K562 (cell line): ENCODE results near the gene VKORC1. TPM values are rescaled to one million over a fixed set of nuclear protein-coding genes. Genes with fewer than 3 reads are reported as not detected.
A peak's percentile ranks its signal among the peaks of the same experiment; 100 is the strongest.

ENCODE experiments used
- ATAC-seq: fragments of 200-7000 bp; cut with Tn5 transposase; 3 replicates; pipeline ENCODE4 v1.9.1; 2020; ENCODE audit warnings: moderate library complexity
- BruUV-seq: library from RNA; stranded (reverse); fragments of 400-500 nt; replicated peaks from 2 replicates; lab custom pipeline; 2021; lab: Mats Ljungman, UMichigan
- CTCF ChIA-PET: fragments of 300-600 bp; formaldehyde crosslinking; extraction: SDS; loops from one replicate; lab custom pipeline; 2021; ENCODE audit warnings: low intra/inter-chr PET ratio; lab: Yijun Ruan, JAX
- POLR2A ChIA-PET: fragments of 300-600, 350-650 bp; sonication (Branson Sonifier 250); formaldehyde crosslinking; extraction: SDS; loops from one replicate; lab custom pipeline; 2021; ENCODE audit warnings: antibody characterized with exemption, inconsistent platforms; lab: Yijun Ruan, JAX
- DNase-seq, 4 experiments: peaks; one replicate each; pipeline versions ENCODE4 v3.0.0 to v3.0.0-alpha.2; 2011 to 2018; ENCODE audit warnings: low spot score in 3 of 4, mixed read lengths in 3 of 4; ENCODE audit errors: extremely low read depth in 1 of 4
- FAIRE-seq: peaks from 2 replicates; lab custom pipeline; 2011; peaks lifted over from hg19 to GRCh38; lab: Jason Lieb, UNC
- H2AFZ ChIP-seq: 2 replicates; pipeline ENCODE4 v1.6.0; 2011; ENCODE audit warnings: low read depth, low read length, control low read depth, inconsistent platforms
- H3K27ac ChIP-seq: fragments of 200-600 bp; 3 replicates; pipeline ENCODE4 v1.8.0; 2011; ENCODE audit warnings: low read depth, mild to moderate bottlenecking, control low read depth, inconsistent platforms, low read length, moderate library complexity, mixed read lengths; ENCODE audit errors: extremely low read depth
- H3K27me3 ChIP-seq, 2 experiments: fragments of 300-600 bp in 1 of 2; 2 replicates in 1 of 2; 3 replicates in 1 of 2; pipeline versions ENCODE4 v1.6.0 to v1.8.0; 2011; ENCODE audit warnings: inconsistent platforms in 2 of 2, low read length in 2 of 2, mild to moderate bottlenecking in 1 of 2, mixed read lengths in 1 of 2, moderate library complexity in 1 of 2; ENCODE audit not compliant: control insufficient read depth in 2 of 2, insufficient read depth in 2 of 2
- H3K36me3 ChIP-seq: fragments of 300-600 bp; 3 replicates; pipeline ENCODE4 v1.8.0; 2011; ENCODE audit warnings: mild to moderate bottlenecking, low read length, inconsistent platforms; ENCODE audit not compliant: control insufficient read depth, insufficient read depth
- H3K4me1 ChIP-seq, 2 experiments: fragments of 200-600 bp in 1 of 2; replicated peaks in 1 of 2; 2 replicates in 1 of 2; 3 replicates in 1 of 2; pipeline versions ENCODE4 v1.5.1 to v1.8.0; 2011; ENCODE audit warnings: inconsistent platforms in 2 of 2, low read length in 2 of 2, mild to moderate bottlenecking in 1 of 2, mixed read lengths in 1 of 2, moderate library complexity in 1 of 2; ENCODE audit not compliant: control insufficient read depth in 2 of 2, insufficient read depth in 2 of 2
- H3K4me2 ChIP-seq: 2 replicates; pipeline ENCODE4 v1.6.1; 2011; ENCODE audit warnings: low read length, control low read depth, inconsistent platforms, mixed read lengths; ENCODE audit not compliant: insufficient read depth
- H3K4me3 ChIP-seq: fragments of 200-600 bp; sonication (generic), shearing (Covaris generic); 2 replicates; pipeline ENCODE4 v1.5.1; 2016; ENCODE audit warnings: control low read depth, inconsistent platforms
- H3K79me2 ChIP-seq: fragments of 200-600 bp; 3 replicates; pipeline ENCODE4 v1.8.0; 2011; ENCODE audit warnings: low read length, inconsistent platforms; ENCODE audit not compliant: control insufficient read depth, insufficient read depth
- H3K9ac ChIP-seq, 2 experiments: 2 replicates each; pipeline versions ENCODE4 v1.6.0 to v1.6.1; 2011; ENCODE audit warnings: low read depth in 2 of 2, low read length in 2 of 2, control low read depth in 1 of 2, inconsistent platforms in 1 of 2, mild to moderate bottlenecking in 1 of 2, mixed read lengths in 1 of 2; ENCODE audit not compliant: insufficient read depth in 1 of 2
- H3K9me1 ChIP-seq: one replicate; pipeline ENCODE4 v1.6.0; 2011; ENCODE audit warnings: inconsistent platforms, mild to moderate bottlenecking, low read length, moderate library complexity; ENCODE audit not compliant: control insufficient read depth, insufficient read depth
- H3K9me3 ChIP-seq: replicated peaks from 2 replicates; pipeline ENCODE4 v1.5.1; 2011; ENCODE audit warnings: low read depth, low read length, inconsistent platforms; ENCODE audit not compliant: control insufficient read depth, insufficient read depth
- H4K20me1 ChIP-seq: replicated peaks from 2 replicates; pipeline ENCODE4 v1.6.1; 2011; ENCODE audit warnings: low read length, inconsistent platforms, mixed read lengths; ENCODE audit not compliant: control insufficient read depth, insufficient read depth
- ARID1B ChIP-seq: fragments of 450-650 bp; IDR thresholded peaks from 2 replicates; pipeline ENCODE4 v1.6.1; 2016; ENCODE audit warnings: antibody characterized with exemption, mild to moderate bottlenecking, inconsistent platforms
- HDAC1 ChIP-seq, 2 experiments: fragments of 450-650 bp; IDR thresholded peaks; 2 replicates each; pipeline ENCODE4 v1.6.1; 2016 to 2017; ENCODE audit warnings: inconsistent platforms in 1 of 2, mild to moderate bottlenecking in 1 of 2, moderate library complexity in 1 of 2
- MAFG ChIP-seq: fragments of 450-650 bp; conservative IDR thresholded peaks from 2 replicates; pipeline ENCODE4 v1.6.1; 2016; ENCODE audit warnings: missing genetic modification characterization, missing compliant biosample characterization
- MYC ChIP-seq, 2 experiments: fragments of 250-450 bp in 1 of 2; sonication (Bioruptor Pico) in 1 of 2; IDR thresholded peaks; 2 replicates each; pipeline versions ENCODE4 v1.5.1 to v1.6.1; 2012 to 2021; ENCODE audit warnings: low read depth in 2 of 2, borderline replicate concordance in 1 of 2, improper control_type of control experiment in 1 of 2, low read length in 1 of 2, mild to moderate bottlenecking in 1 of 2, moderate library complexity in 1 of 2
- PRDM10 ChIP-seq: fragments of 450-650 bp; IDR thresholded peaks from 2 replicates; pipeline ENCODE4 v1.6.1; 2018; ENCODE audit not compliant: partially characterized antibody
- PURB ChIP-seq: sonication (generic); formaldehyde crosslinking; IDR thresholded peaks from 2 replicates; pipeline ENCODE4 v1.9.0; 2021; ENCODE audit warnings: low read depth, mild to moderate bottlenecking, missing genetic modification reagents
- TAF9B ChIP-seq: fragments of 450-650 bp; IDR thresholded peaks from 2 replicates; pipeline ENCODE4 v1.6.1; 2018; ENCODE audit warnings: mild to moderate bottlenecking; ENCODE audit not compliant: partially characterized antibody
- TARDBP ChIP-seq: fragments of 450-650 bp; IDR thresholded peaks from 2 replicates; pipeline ENCODE4 v1.6.1; 2016
- TCF7L2 ChIP-seq: fragments of 150-350 bp; IDR thresholded peaks from 2 replicates; pipeline ENCODE4 v1.6.1; 2016; ENCODE audit warnings: low read depth, mild to moderate bottlenecking, low read length, moderate library complexity
- ZNF253 ChIP-seq: fragments of 250-450 bp; sonication (Bioruptor Pico); conservative IDR thresholded peaks from 2 replicates; pipeline ENCODE4 v1.6.1; 2021; ENCODE audit warnings: mild to moderate bottlenecking
- WGBS: fragments of 100-300 bp; shearing (Covaris generic); methylation state at CpG from one replicate; pipeline ENCODE4 v1.1.6; 2016; ENCODE audit warnings: low coverage, mixed read lengths; ENCODE audit not compliant: insufficient coverage; ENCODE audit errors: missing lambda C conversion rate; 5-methylcytosine and 5-hydroxymethylcytosine counted together
- in situ Hi-C: fragments of 300-500 bp; cut with MboI; formaldehyde crosslinking; loops from 4 replicates; pipeline ENCODE4 v1.15.0; 2018; ENCODE audit warnings: inconsistent platforms, mixed read lengths
- intact Hi-C: fragments of 100-400 bp; cut with micrococcal nuclease; formaldehyde crosslinking; loops from 2 replicates; pipeline ENCODE4 v1.14.2; 2022
- polyA plus RNA-seq, 8 experiments: library from polyadenylated mRNA; depleted of rRNA in 4 of 8; stranded (reverse) in 5 of 8; unstranded in 3 of 8; fragments of >200 nt; fragmentation: Nextera tagmentation in 2 of 8; fragmentation: Illumina TruSeq in 1 of 8; extraction: Ambion mirVana in 2 of 8; extraction: Trizol in 1 of 8; gene quantifications; 2 replicates each; pipeline versions ENCODE4 v1.2.1 to v1.2.3, GENCODE V29; 2011 to 2014; ENCODE audit warnings: inconsistent platforms in 1 of 8, missing spikeins in 1 of 8
- total RNA-seq, 7 experiments: library from RNA; depleted of rRNA in 6 of 7; stranded (reverse); fragments of >200 nt in 6 of 7; fragmentation: Illumina TruSeq in 2 of 7; extraction: Trizol in 2 of 7; gene quantifications; 2 replicates each; pipeline versions ENCODE4 v1.2.1 to v1.2.3, GENCODE V29; 2011 to 2021; ENCODE audit warnings: low replicate concordance in 1 of 7
- TF ChIP-seq, protein P1 (sequence below): fragments of 250-450 bp; sonication (Bioruptor Pico); IDR thresholded peaks from 2 replicates; pipeline ENCODE4 v1.8.0; 2021; ENCODE audit warnings: mild to moderate bottlenecking, moderate library complexity
- TF ChIP-seq, protein P2 (sequence below): IDR thresholded peaks from 2 replicates; pipeline ENCODE4 v1.6.1; 2014; ENCODE audit warnings: antibody characterized with exemption

The VKORC1 gene
- total and polyA plus RNA-seq, 9 of the 15 experiments (the other 6 are each of a cell fraction or from before 2014, with no cell fraction given) = 30.0 to 119 (median 62.1) TPM

DNA sequence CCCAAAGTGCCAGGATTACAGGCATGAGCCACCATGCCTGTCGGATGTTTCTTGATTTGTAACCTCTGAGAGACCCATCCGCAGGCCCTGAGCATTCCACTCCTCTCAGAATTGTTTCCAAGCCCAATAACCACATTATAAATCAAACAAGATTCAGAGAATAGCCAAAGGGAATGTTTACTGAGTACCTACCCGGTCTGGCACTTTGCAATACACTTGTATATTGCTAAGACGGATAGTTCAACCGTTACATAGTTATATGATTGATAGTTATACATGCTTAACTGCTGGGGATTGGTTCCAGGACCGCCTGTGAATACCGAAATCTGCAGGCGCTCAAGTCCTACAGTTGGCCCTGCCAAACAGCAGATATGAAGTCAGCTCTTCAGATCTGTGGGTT is 19.9 kb upstream of the VKORC1 start (continued):
- no peak for TF ChIP-seq TAF9B

DNA sequence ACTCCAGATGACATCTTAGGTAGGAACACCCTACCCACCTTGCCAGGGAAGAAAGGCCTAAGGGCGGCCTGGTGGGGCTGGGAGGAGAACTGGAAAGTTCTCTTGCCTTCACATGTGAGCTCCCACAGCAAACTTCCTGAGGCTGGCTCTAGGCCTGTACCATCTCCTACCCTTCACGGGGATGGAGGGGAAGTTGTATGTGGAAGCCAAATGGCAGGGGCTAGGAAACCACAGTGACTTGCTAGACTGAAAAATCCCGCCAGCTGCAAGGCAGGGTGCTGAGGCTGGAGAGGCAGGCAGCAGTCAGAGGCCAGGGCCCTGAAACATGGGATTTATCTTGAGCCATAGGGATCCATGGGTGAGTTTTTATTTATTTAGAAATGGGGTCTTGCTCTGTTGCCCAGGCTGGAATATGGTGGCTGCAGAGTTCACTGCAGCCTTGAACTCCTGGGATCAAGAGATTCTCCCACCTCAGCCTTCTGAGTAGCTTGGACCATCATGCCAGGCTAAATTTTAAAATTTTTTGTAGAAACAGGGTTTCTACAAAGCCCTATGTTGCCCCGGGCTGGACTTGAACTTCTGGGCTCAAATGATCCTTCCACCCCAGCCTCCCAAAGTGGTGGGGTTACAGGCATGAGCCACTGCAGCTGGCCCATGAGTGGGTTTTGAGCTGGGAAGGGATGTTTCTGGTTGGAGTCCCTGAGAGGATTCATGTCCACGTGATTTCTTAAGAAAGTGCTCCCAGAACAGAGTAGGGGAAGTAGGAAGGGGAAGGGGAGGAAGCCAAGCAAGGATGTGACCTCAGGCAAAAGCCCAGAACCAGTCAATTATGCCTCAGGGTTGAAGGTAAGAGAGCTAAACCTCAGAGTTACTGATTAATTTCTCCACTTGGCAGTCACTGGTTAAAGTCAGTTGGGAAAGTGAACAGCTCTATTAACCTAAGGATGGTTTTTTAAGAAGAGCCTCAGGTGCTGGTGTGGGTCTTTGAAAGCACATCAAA is 18.8 kb upstream of the VKORC1 start:
- POLR2A ChIA-PET = interaction anchor here (1.0 to 1.1 kb wide), 4 partner anchors 12 to 128 kb away, joined by 3 to 5 read pairs (median 4); partner anchors contain the start of gene HSD3B7
- peaks cover 5% of the 10 kb centered on the region for H4K20me1 ChIP-seq
- H3K9me1 ChIP-seq = no peaks in the 10 kb centered on the region
- H3K4me1 ChIP-seq = peaks cover 0 to 38% of the 10 kb centered on the region in 2 experiments; a peak in 3 of 5 replicates
- 66% methylated on average over 5 of the region's 5 CpGs for WGBS
- ATAC-seq = no peak
- no TSS peak for BruUV-seq
- intact Hi-C loops = no loop called here
- in situ Hi-C loops = no loop called here
- H3K9me3 ChIP-seq = no peaks in the 10 kb centered on the region
- peak overlapping the region; percentile 1; the same call in 1 of the 3 replicates for H3K27ac ChIP-seq
- H3K36me3 ChIP-seq = peaks cover 52% of the 10 kb centered on the region; the same call in 2 of the 3 replicates
- H2AFZ ChIP-seq = no peak overlapping the region
- DNase-seq = no peak
- no peak overlapping the region for H3K4me2 ChIP-seq
- no peaks in the 10 kb centered on the region for H3K27me3 ChIP-seq
- H3K79me2 ChIP-seq = peaks cover 31% of the 10 kb centered on the region
- CTCF ChIA-PET = no interaction called here
- H3K4me3 ChIP-seq = no peak overlapping the region
- peak overlapping the region in 1 of 2 experiments; percentile 6; a peak in 1 of 4 replicates for H3K9ac ChIP-seq
- peak; percentile 52 for FAIRE-seq
- TF ChIP-seq ARID1B (no peak), HDAC1 (IDR thresholded peaks at IDR 0.05) (no peak), PRDM10 (peak; percentile 88), TCF7L2 (peak; percentile 30; the same call in 1 of the 2 replicates), MAFG (tag) (no peak), TARDBP (no peak), MYC (IDR thresholded peaks at IDR 0.05; ENCODE audit: low read depth, low read length) (no peak), MYC (CRISPR knock-in tag; IDR thresholded peaks at IDR 0.05; ENCODE audit: borderline replicate concordance, low read depth) (no peak), PURB (CRISPR knock-in tag) (no peak), ZNF253 (CRISPR knock-in tag) (no peak)
- TF ChIP-seq, protein P1, sequence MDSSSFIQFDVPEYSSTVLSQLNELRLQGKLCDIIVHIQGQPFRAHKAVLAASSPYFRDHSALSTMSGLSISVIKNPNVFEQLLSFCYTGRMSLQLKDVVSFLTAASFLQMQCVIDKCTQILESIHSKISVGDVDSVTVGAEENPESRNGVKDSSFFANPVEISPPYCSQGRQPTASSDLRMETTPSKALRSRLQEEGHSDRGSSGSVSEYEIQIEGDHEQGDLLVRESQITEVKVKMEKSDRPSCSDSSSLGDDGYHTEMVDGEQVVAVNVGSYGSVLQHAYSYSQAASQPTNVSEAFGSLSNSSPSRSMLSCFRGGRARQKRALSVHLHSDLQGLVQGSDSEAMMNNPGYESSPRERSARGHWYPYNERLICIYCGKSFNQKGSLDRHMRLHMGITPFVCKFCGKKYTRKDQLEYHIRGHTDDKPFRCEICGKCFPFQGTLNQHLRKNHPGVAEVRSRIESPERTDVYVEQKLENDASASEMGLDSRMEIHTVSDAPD (CRISPR knock-in tag) = no peak
- TF ChIP-seq, protein P2, sequence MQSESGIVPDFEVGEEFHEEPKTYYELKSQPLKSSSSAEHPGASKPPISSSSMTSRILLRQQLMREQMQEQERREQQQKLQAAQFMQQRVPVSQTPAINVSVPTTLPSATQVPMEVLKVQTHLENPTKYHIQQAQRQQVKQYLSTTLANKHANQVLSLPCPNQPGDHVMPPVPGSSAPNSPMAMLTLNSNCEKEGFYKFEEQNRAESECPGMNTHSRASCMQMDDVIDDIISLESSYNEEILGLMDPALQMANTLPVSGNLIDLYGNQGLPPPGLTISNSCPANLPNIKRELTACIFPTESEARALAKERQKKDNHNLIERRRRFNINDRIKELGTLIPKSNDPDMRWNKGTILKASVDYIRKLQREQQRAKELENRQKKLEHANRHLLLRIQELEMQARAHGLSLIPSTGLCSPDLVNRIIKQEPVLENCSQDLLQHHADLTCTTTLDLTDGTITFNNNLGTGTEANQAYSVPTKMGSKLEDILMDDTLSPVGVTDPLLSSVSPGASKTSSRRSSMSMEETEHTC = no peak
